Activated CD4-positive, CD25-positive, alpha-beta regulatory T cell treated with anti-CD3 and anti-CD28 coated beads, Interleukin-2, amount 50 U/mL, for 16 hours (primary cell): Measurements from ENCODE around the gene TSSK1B.
"Not testable (repeated sequence)": the region's sequence is repeated elsewhere in the genome, so short reads cannot be mapped to it uniquely, and the experiment has no call there.

Experiments
- DNase-seq: peaks from one replicate; pipeline ENCODE4 v3.0.0-alpha.2; 2020; ENCODE audit warnings: low read depth, low spot score

Gene TSSK1B

DNA sequence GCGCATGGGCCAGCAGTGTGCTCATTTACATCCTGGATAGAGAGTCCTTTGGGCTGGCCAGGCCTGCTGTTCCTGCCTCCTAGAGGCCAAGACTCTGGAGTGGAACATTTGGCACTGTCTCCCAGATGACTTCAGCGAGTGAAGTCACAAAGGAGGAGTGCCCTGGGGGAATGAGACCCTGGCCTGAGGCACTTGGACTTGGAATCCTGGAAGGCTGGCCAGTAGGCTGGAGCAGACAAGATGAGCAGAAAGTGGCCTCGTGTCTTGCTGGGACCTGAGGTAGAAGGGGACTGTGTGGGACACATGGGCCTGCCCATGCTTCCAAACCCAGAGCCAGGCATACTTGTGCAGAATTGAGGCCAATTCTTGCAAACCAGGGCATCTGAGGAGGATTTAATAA is at the start of gene TSSK1B:
Gene TSSK1B (minus strand): TSS at position 101 of the 400 bp plus-strand sequence. CDS start 150 bp downstream, outside the sequence.
- DNase-seq: no peak

DNA sequence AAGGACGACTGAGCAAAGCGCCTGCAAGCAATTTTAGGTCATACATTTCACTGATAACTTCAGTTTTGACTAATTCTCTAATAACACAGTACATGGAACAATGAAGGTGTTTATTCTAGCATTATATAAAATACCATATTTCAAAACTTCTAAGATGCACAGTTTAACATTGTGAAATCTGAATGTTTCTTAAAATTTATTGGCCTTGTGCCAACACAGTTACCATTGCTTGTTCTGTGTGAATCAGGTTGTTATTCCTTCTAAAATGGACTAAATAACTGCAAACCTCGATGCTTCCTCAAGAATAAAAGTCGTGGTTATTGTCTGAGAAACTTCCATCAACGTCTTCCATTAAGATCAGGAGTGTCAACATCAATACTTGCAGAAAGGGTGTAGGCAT is 45.5 kb upstream of the TSSK1B start:
- DNase-seq: no peak

- DNase-seq: no peak
These were observed 43.9 kb upstream of the TSSK1B start for GRCh38 chr5:113478691-113479090.

DNA sequence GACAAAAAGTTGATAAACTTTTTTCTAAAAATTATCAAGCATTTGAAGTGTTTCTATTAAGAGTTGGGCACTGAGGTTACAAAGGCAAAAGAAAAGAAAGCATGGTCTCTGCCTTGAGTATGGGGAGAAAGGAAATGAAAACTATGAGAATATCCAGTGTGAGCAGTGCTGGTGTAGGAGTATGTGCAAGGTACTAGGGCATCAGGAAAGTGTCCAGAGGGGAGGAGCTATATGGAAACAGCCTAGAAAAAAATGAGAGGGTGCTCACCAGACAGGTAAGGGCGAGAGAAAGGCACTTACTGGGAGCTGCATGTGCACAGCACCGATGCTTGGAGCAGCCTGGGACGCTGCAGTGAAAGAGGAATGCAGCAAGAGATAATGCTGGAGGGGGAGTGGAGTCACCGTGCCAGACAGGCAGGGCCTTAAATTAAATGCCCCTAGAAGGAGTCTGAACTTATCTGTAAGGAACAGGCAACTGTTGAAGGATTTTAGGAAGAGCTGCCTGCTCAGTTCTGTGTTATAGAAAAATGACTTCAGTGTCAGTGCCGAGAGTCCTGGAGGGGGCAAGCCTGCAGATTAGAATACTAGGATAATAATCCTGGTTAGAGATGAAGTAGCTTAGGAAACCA is 39.4 kb upstream of the TSSK1B start:
- DNase-seq: no peak

- DNase-seq: no peak
These were observed 28.2 kb upstream of the TSSK1B start for GRCh38 chr5:113463032-113463431.

DNA sequence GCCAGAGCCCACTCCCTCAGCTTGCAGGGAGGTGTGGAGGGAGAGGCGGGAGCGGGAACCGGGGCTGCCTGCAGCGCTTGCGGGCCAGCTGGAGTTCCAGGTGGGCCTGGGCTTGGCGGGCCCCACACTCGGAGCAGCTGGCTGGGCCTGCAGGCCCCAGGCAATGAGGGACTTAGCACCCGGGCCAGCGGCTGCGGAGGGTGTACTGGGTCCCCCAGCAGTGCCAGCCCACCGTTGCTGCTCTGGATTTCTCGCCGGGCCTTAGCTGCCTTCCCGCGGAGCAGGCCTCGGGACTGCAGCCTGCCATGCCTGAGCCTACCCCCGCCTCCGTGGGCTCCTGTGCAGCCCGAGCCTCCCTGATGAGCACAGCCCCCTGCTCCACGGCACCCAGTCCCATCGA is 22.3 kb upstream of the TSSK1B start:
- not testable (repeated sequence) for DNase-seq

DNA sequence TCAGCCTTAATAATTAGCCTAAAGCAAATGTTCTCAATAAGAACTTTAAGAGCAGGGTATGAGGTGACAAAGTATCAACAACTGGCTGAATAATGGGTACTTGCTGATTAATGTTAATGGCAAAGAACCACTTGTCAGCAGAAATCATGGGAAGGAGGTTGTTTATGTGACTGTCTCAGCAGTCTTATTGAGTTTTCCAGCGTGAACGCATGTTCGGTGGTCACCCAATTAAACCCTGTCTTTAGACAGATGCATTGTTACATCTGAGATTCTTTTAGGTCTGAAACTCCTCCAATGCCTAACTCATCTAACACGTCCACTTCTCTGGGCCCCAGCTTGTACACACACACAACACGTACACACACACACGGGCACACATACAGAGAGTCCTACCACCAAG is 18.2 kb upstream of the TSSK1B start:
- DNase-seq: no peak

DNA sequence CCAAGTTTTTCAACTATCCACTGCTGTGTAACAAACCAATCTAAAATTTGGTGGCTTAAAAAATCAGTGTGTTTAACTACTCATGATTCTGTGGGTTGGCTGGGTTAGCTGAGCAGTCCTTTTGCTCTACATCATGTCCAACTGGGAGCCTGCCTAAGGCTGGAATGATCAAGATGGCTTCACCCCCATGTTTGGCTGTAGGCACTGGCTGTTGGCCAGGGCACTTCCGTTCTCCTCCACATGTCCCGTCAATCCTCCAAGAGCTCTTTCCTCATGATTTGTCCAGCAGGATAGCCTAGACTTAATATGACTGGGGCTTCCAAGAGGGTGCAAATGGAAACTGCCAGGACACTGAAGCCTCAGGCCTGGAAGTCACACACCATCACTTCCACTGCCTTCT is 17.0 kb upstream of the TSSK1B start:
- DNase-seq: no peak

DNA sequence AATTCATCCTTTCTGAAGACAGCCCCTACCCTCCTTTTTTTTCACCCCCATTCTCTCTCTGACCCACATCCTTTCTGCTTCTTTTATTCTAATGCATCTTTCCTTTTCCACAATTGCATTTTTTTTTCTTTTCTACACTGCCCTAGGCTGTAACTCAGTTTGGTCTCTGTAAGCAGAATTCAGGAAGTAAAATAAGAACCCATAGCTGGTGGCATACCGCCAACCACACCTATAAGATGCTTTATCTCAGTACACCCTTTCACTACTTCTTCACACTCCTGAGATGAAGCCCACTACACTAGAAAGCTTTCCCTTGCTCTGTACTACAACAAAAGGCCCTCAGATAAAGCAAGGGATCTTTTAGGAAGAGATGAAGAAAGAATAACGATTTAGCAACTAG is 16.1 kb upstream of the TSSK1B start:
- no peak for DNase-seq

GRCh38 chr5:113450462-113450861 is 15.7 kb upstream of the TSSK1B start:
- no peak for DNase-seq

DNA sequence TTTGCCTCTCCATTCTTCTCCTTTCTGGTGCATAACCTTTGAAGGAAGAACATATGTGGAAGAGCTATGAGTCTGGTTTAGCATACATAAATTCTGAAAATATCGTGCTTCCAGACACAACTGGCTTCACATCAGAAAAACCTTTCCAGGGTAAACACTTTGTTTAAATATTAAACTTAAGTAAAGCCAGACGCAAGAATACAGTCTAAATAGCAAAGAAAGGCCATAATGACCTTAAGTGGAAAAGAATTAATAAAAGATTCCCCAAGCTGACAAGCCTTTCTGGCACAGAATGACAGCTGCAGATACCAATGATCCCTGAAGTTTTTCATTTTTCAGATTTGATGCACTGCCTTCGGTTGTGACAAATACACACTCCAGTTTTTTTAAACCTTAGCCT is 13.5 kb upstream of the TSSK1B start:
- DNase-seq: no peak

- DNase-seq: no peak
These were observed 12.8 kb upstream of the TSSK1B start for GRCh38 chr5:113447498-113448050.

- no peak for DNase-seq
These were observed 11.7 kb upstream of the TSSK1B start for GRCh38 chr5:113446358-113446927.

GRCh38 chr5:113437111-113437510 is 2.3 kb upstream of the TSSK1B start:
- DNase-seq: no peak

- no peak for DNase-seq
These were observed 786 bp upstream of the TSSK1B start for GRCh38 chr5:113435575-113435974.

DNA sequence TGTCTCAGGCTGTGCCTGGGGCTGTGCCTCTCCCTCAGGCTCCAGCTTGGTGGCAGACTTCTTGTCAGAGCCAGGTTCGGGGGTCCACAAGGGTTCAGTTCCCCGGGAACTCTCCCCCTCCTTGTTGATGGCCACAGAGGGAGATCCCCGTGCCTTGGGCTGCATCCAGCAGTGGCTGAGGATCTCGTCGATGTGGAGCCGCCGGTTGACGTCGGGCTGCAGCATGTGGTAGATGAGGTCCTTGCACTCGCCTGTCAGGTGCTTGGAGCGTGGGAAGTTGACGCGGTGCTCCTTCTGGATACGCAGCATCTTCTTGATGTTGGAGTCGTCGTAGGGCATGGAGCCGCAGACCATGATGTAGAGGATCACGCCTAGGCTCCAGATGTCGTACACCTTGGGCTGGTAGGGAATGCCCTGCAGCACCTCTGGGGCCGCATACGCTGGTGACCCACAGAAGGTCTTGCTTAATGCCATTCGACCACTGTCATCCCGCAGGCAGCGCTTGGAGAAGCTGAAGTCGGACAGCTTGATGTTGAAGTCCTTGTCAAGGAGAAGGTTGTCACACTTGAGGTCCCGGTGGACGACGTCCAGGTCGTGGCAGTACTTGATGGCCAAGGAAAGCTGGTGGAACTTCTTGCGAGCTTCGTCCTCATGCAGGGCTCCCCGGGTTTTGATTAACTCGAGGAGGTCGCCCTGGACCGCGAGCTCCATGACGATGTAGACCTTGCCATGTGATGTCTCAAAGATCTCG is 752 bp downstream of the TSSK1B start:
- DNase-seq: no peak

DNA sequence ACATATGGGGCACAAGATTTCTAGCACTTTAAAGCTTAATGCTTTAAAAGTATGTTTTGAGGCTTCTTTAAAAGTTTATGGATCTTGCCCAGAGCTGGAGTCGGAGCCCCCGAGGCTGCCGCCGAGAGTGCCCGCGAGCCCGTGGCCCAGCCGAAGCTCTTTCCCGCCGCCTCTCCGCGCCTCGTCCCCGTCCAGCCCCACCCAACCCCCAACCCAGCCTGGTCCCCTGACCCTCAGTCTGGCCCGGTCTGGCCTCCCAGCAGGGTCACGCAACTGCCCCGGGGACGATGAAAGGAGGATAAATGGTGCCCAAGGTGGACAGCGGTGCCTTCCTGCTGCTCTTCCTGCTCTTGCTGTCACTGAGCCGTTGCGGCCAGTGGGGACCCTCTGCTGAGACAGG is 1.7 kb downstream of the TSSK1B start:
- DNase-seq: no peak

DNA sequence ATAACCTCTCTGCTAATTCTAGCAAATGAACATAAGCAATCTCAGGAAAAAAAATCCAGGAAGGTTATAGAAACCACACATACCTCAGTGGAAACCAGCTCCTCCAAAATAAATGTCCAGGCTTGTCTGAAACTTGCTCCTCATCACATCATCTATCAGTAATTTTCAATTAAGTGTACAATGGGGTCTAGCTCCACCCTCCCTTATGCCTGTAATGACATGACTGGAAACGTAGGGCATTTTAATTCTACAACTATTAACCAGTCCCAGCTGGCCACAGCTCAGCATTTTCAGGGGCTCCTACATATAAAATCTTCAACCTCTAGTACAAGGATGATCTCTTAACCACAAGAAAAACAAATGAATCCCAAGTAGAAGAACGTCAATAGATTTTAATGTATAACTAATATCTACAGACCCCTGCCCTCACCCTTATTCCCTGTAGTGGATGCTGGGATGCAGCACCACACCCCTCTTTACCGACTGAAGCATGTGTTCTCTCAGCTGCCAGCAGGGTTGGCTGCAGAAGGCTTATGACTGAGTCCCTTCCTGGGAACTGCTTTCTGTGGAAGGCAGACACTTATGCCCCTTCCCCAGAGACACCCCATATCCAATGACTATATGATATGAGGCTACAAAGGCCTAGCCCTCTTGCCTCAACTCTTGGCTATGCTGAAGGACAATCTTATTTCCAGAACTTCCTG is 6.8 kb downstream of the TSSK1B start:
- DNase-seq: no peak

GRCh38 chr5:113425909-113426308 is 8.9 kb downstream of the TSSK1B start:
- no peak for DNase-seq

- DNase-seq: no peak
These were observed 13.1 kb downstream of the TSSK1B start for GRCh38 chr5:113421693-113422092.

DNA sequence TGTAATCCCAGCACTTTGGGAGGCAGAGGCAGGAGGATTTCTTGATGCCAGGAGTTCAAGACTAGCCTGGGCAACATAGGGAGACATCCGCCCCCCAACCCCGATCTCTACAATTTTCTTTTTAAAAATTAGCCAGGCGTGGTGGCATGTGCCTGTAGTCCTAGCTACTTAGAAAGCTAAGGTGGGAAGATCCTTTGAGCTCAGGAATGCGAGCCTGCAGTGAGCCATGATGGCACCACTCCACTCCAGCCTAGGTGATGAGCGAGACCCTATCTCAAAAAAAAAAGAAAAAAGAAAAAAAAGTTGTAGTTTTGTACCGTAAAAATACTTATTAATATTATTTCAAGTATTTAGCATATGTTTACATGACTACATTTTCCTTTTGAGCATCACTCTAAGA is 29.3 kb downstream of the TSSK1B start:
- no peak for DNase-seq

GRCh38 chr5:113404269-113404668 is 30.5 kb downstream of the TSSK1B start:
- DNase-seq: no peak
